NCI-H748 (cell line): ENCODE measurements around the gene TMEM72.
A peak's percentile ranks its signal among the peaks of the same experiment; 100 is the strongest.

Experiments used
- DNase-seq: peaks from one replicate; lab custom pipeline; 2025; ENCODE audit not compliant: unreplicated experiment; lab: John Stamatoyannopoulos, UW

The TMEM72 gene

DNA sequence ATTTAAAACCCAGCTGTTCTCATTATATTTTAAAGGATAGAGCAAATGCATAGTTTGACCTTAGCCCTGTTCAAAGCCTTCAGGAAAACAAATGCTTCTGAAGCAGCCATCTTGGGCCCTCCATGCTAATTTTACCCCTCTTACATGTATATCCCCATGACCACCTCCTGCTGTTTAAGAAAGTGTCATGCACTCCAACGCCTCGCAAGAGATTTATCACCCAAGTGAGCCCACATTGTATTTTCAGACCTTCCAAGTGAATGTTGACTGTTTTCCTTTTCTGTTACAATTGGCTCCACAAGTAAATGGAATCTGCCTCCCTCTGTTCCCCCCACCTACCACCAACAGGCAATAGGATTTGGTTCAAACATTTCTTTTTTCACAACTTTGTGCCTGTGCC lies 5.3 kb downstream of the TMEM72 start:
- DNase-seq: no peak

DNA sequence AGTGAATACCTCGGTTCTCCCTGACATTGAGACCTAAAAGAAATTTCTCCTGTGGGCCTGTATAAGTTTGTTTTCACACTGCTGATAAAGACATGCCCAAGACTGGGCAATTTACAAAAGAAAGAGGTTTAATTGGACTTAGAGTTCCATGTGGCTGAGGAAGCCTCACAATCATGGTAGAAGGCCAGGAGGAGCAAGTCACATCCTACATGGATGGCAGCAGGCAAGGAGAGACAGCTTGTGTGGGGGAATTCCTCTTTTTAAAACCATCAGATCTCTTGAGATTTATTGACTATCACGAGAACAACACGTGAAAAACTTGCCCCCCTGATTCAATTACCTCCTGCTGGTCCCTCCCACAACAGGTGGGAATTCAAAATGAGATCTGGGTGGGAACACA lies 6.7 kb downstream of the TMEM72 start:
- DNase-seq: no peak

- no peak for DNase-seq
These were observed 9.1 kb downstream of the TMEM72 start for GRCh38 chr10:44920252-44920651.

DNA sequence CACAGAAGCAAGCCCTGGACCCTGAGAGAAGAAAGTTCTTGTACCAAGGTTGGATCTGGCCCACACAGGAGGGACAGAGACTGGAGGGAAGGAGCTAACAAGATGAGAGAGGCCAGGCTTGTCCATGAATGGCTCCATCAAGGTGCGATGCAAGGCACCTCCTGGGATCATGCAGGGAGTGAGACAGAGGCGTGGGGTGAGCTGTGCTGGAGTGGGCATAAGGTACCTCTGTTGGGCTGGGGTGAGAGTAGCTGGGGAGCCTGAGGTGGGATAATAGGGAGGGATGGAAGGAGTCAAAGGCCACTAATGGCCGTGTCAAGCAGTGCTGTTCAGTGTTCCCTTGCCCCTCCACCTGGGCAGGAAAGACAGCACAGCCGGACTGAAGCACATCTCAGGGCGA lies 9.9 kb downstream of the TMEM72 start:
- DNase-seq: no peak

- no peak for DNase-seq
These were observed 10.4 kb downstream of the TMEM72 start for GRCh38 chr10:44921506-44921905.

- no peak for DNase-seq
These were observed 10.9 kb downstream of the TMEM72 start for GRCh38 chr10:44922021-44922420.

GRCh38 chr10:44922796-44923545 lies 11.8 kb downstream of the TMEM72 start:
- DNase-seq: no peak

DNA sequence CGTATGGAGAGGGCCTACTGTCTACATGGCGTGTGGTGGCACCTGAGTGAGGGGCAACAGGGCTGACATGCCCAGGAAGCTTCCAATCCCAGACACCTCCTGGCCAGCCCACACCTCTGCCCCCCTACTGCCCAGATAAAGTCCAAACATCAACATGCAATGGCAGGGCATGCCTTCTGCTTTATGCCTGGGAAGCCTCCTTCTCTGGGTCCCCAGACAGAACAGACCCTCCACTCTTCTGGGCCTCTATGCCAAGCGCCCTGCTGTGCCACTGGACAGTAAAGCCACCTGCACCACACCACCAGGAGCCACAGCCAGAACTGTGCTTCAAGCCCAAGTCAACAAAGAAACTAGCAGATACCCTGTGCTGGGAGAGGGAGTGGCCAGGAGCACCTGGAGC lies 12.5 kb downstream of the TMEM72 start:
- no peak for DNase-seq

- no peak for DNase-seq
These were observed 13.3 kb downstream of the TMEM72 start for GRCh38 chr10:44924261-44925040.

GRCh38 chr10:44925224-44925623 lies 14.1 kb downstream of the TMEM72 start:
- DNase-seq: peak; percentile 74

DNA sequence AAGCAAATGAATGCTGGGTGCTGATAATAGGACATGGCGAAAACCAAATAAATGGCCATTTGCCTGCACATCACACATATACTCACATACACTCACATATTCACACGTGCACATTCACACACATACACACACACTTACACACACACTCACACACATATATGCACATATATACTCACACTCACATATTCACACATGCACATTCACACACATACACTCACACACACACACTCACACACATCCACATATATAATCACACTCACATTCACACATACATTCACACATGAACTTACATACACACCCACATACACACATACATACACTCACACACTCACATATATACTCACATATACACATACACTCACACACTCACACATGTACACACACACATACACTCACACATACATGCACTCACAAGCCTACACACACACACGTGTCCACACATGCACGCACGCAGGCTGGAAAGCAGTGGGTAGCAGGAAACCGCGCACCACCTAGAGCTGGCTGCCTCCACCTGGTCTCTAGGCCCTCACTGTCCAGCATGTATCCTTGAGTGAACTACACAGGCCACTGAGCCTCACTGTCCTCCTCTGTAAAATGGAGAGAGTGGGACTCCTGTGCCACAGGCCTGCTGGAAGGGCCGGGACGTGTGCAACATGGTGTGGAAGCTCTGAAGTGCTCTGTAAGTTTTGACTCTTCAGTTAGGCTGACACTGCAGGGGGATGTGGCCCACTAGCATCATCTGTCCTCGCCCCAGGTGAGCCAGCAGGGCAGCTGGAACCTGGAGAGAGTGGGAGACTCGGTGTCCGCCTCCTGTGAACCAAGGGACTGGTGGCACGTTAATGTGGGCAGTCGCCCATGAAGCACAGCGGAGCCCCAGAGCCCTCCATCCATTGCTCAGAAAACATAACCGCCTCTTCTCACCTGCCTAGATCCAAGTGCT lies 14.9 kb downstream of the TMEM72 start:
- no peak for DNase-seq

DNA sequence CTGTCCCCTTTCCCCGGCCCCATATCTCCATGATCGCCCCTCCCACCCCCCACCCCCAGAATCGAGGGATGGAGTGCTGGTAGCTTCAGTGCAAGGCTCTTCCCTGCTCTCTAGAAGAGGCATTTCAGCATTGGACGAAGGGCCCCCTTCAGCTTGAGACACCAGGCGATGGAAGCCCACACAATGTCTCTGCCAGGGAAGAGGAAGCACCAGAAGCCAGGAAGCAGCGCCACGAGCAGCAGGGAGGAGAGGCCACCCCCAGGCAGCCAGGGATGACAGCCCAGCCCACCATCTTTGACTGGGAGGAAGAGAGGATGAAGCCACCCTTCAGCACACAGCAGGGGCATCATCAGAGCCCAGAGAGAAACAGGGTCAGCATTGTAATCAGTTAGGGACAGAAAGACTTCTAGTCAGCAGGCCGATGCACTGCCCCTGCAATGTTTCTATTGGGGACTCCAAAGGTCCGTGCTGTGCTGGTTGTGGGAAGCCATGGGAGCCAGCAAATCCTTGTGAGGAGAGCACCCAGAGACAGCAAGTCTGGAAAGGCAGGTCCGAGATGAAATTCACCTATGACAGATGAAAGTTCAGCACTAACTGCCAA lies 15.7 kb downstream of the TMEM72 start:
- no peak for DNase-seq

- DNase-seq: no peak
These were observed 16.2 kb downstream of the TMEM72 start for GRCh38 chr10:44927352-44927751.

- no peak for DNase-seq
These were observed 17.3 kb downstream of the TMEM72 start for GRCh38 chr10:44928462-44928861.

GRCh38 chr10:44929356-44930255 lies 18.5 kb downstream of the TMEM72 start:
- DNase-seq: no peak

- DNase-seq: no peak
These were observed 19.9 kb downstream of the TMEM72 start for GRCh38 chr10:44930904-44931620.

DNA sequence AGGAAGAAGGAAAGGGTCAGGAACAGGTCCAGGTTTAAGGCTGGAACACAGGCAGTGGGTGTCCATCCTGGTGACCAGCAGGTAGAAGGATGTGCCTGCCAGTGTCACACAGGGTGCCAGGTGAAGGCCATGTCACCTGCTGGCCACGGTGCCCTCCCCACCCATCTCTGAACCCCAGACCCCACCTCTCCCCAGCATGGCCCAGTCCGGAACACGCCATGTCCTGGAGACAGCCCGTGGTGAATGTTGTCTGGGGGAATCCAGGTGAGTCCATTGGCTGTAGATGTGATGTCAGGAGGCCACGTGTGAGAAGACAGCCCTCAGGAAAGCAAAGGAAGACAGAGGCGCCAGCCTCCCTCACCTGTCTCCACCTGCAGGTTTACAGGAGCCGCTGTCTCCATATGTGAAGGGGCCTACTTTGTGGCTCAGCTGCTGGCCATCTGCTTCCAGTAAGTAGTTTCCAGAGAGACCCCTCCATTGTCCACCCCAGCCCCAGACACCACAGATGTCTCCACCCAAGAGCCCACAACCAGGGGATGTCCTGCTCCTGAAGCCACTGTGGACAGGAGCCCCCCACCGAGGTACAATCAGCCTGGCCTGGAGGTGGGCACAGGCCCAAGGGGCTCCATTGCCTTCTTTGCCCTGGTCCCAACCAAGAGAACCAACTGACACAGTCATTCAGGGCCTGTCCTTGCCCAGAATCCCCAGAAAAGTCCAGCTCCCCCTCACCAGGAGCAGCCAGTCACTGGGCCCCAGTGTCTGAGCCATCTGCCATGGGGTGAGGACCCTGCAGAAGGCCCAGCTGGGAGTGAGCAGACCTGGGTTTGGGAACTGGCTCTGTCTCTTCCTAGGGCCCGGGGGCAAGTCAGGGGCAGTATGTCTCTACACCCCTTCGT lies 20.7 kb downstream of the TMEM72 start:
- no peak for DNase-seq
